HG02884 (cell line): ENCODE data around the gene ELAC2.

Experiments used
- ATAC-seq: cut with Tn5 transposase; IDR thresholded peaks from one replicate; pipeline ENCODE4 v1.9.1; 2021; ENCODE audit warnings: mild to moderate bottlenecking, moderate library complexity; ENCODE audit not compliant: unreplicated experiment

The ELAC2 gene

DNA sequence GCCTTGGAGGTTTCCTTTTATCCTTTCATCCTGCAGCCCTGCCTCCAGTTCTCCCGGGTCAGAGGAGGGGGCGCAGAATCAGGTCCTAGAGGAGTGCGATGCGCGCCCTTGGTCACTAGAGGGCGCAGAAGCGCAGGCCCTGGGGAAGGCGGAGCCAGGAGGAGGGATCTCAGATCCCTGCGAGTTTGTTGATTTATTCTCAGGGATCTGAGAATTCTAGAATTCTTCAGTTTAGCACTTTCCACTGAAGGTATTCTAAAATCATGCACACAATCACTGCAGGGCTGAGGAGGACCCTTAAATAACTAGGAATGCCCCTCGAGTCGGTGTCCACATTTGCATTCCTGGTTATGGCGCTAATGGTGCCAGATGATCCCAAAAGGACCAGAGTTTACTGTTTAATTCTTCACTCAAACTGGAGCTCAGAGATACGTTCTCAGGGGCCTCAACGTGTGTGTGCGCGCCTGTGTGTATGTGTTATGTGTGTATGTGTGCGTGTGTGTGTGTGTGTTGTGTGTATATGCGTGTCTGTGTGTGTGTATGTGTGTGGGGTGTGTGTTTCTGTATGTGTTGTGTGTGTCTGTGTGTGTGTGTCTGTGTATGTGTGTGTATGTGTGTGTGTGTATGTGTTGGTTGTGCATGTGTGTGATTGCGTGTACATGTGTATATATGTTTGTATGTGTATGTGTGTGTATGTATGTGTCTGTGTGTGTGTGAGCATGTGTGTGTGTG, 6.9 kb upstream of the ELAC2 start:
- peak; percentile 93 for ATAC-seq

DNA sequence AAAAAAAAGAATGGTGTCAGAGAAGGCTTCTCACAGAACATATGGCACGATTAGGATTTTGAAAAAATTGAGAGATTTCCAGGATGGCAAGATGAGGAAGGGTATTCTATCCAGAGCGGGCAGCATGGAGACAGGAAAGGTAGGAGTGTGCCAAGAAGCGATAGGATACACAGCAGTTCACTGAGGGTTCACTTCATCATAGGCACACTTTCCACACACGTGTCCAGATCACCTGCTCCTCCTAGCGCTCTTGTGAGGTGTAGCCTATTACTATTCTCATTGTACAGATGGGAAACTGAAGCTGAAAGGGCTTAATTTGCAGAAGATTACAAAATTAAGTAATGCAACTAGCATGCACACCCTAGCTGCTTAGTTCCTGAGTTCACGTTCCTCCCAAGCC, 6.2 kb upstream of the ELAC2 start:
- ATAC-seq: no peak

DNA sequence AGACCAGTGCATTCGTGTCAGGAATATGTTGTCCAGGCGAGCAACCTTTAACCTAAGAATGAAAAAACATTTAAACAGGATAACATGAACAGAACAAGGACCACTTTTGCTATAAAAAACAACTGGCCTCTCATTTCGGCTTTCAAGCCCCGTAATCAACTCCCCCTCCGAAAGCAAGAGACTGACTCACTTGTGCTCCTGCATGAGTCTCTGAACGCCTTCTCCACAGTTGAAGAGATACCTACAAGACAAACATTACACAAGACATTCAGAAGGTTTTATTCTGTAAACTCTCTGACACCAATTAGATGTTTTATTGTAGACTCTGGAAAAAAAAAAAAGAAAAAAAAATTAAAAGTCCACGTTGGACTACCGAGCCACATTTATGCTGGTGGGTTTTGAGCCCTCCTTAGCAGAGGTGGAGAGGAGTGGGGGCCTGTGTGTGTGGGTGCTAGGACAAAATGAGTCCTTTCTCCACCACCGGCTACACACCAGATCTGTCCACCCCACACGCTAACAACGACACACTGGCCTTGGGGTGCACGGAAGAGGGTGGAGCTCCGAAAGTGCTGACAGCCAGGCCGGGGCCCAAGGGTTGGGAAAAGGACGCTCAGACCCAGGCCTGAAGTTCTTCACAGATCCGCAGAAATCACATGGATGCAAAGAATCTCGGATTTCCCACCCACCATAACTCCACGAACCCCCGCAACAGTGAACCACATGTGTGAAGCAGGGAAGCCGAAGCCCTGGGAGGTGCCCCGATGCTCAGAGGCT, 759 bp downstream of the ELAC2 start:
- peak; percentile 13 for ATAC-seq

DNA sequence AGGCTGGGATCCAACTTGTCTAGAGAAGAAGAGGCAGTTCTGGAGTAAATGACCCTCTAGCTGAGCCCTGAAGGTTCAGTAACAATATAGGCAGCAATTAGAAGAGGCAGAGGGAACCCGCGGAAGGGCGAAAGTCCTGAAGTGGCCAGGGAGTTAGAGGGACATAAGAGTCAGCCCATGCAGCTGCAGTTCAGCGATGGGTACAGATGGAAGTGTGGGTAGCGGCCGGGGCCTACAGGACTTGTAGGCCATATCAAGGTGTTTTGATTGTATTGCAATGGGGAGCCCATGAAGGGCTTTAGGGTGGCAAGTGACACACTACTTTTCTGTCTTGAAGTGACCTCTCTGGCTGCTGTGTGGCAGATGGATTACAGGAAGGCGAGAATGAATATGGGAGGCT, 3.0 kb downstream of the ELAC2 start:
- ATAC-seq: no peak

DNA sequence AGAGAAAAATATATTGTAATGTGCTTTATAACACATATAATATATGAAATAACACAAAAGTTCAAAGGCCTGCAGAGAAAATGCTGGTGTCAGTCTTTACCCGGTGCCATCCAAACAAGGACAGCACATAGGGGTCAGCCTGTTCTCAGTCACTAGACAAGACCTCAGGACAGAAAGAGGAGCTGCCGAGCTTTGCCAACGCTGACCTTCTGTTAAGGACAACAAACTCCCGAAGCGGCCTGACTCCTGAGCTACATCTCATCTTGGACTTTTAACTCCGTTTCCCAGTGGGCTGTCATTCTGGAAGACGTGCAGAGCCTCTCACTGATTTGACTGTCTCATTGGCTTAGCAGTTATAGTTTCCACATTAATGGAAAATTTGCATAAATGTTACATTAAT, 6.9 kb downstream of the ELAC2 start:
- no peak for ATAC-seq

DNA sequence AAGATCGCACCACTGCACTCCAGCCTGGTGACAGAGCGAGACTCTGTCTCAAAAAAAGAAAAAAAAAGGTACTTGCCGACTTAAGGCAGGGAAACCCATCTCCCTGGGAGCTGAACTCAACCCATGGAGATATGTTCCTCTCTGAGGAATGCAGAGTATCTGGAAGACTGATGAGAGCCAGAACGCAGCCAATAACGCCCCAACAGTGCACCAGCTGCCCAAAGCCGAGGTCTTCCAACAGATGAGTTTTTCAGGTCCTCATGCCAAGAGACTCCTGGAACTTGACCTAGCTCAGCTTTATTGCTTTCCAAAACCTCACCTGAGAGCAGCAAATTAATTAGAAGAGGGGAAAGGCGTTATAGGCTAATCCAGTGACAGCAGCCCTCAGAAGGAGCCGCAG, 9.4 kb downstream of the ELAC2 start:
- no peak for ATAC-seq

DNA sequence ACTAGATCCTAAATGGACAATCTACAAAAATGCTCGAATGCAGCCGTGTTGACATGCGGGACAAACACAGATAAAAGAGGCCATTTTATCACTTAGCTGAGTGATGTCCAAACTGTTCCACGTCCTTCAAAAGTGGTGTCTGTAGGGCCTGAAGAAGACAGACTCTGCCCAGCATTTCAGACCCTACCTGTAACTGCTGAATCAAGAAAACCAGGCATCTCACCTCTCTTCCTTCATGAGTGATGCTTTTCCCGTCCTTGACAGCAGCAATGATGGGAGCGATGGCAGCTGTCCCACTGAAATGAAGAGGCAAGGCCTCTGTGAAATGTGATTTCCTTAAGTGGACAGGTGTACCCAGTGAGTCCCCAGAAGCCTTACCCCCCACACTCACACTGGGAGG, 12.3 kb downstream of the ELAC2 start:
- no peak for ATAC-seq

DNA sequence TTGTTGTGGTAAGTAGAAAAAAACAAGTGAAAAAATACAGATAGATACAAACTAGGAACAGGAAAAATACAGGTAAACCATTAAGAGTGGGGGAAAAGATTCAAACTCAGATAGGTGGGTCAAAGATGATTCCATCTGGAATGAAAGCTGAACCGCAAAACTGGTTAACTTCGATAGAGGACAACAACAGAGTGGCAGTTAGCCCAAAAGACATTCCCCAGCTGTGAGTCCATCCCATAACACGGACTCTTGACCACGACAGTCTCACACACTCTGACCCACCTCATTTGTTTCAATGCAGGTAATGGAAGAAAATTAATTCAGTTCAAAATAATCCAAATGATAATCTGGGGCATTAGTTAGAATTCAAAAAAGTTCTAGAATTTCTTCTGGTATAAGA, 13.5 kb downstream of the ELAC2 start:
- no peak for ATAC-seq

DNA sequence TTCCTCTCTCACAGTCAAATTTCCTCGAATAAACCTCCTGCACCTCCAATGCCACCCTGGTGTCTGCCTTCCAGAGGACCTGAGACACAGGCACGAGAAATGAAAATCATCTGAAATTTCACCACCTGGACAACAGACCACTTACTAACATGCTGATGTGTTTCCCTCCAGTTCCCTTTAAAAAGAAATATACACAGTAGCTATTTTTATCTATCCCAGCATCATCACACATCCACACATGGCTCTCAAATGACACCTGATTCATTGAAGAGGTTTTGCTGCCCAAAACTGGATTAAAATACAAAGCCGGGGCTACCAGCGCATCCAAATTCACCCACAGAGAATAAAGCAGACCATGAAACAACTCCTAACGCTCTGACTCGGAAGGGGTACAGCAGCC, 13.9 kb downstream of the ELAC2 start:
- no peak for ATAC-seq

DNA sequence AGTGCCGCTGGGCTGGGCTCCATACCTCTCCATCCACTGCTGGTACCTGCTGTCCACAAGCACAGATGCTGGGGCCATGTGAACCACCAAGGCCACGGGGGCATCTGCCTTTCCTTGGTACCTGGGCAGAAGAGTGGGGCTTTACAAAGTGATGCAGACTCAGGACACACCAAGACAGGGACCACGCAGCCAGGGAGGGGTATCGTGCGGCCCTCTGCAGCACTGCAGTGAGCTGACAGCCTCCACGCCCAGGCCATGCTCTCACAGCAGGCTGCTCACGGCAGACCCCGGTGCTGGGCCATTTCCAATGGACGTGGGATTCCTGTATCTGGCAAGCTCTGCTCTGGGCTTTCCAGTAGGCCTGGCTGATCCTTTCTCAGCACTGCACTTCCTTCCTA, 14.4 kb downstream of the ELAC2 start:
- ATAC-seq: no peak

DNA sequence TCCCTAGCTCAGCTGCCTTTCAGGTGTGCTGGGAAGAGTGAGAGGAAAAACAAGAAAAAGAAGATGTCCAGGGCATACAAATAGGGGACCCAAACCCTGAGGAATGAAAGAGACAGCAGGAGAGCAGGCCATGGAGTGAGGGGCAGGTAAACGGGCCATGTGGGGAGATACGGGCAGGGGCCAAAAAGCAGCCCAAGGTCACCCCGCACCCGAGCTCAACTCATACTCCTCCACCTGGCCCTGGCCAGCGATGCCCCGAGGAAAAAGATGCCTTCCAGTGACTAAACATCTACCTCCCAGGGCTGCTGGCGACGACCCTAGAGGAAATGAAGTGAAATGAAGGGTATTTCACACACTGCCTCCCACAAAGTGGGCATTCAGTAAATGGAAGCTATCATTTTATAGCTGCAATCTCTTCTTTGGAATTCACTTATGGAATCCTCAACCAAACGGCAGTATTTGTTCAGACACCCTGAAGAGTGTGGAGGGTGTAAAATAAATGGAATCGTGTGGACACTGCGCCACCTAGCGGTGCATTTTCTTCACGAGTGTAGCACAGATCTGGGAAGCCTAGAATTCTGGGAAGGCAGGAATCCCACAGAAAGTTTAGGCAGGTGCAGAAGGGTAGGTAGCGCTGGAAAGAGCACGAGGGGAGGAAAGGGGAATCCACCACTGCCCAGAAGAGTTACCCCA, 14.9 kb downstream of the ELAC2 start:
- no peak for ATAC-seq

DNA sequence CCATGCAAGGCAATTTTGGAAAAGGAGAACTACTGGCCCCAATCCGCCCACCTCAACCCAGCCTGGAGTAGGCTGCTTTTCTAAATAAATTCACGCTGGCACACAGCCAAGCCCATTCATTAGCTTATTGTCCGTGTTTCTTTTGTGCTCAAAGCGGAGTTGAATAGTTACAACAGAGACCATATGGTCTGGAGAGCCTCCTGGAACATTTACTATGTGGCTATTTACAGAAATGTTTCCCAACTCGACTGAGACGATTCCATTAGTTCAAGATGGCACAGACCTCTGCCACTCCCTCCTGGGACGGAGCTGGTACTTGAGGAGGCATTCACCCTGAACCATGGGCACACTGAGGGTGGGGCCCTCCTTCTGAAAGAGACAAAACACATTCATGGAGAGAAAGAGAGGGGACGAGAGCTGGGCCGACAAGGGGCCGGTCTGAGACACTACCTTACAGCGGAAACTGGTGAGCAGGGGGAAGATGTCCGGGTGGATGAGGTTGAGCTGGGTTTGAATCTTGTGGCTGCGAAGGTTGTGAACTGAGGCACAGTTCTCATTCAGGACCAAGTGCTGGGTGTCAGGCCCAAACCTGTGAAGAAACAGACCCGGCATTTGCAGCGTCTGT, 15.7 kb downstream of the ELAC2 start:
- ATAC-seq: no peak

DNA sequence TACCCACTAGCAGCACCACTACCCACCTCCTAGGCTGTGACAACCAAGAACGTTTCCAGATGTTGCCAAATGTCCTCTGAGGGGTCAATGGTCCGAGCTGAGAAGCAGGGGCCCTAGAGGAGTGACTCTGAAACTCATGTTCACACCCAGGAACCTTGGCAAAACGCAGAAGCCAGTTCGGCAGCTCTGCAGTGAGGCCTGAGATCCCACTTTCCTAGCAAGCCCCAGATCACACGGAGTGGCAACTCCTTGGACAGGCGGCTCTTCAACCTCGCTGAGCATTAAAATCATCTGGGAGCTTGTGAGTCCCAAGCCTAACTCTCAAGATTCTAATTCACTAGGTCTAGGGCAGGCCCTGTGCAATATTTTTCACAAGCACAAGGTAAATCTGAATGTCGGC, 17.3 kb downstream of the ELAC2 start:
- ATAC-seq: no peak

DNA sequence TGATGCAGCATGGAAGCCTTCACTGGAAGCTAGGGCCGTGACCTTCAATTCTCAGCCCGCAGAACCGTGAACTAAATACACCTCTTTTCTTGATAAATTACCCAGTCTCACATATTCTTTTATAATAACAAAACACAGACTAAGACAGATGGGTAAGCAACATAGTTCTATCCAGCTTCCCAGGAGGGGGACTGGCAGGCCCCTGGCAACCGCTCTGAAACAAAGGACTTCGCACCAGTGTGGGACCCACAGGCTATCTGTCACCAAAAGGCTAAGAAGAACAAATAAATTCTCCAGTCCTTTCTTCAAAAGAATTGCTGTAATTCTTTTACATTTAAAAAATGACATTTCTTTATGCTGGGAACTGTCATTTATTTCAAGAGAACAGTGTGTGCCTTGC, 19.0 kb downstream of the ELAC2 start:
- ATAC-seq: no peak

DNA sequence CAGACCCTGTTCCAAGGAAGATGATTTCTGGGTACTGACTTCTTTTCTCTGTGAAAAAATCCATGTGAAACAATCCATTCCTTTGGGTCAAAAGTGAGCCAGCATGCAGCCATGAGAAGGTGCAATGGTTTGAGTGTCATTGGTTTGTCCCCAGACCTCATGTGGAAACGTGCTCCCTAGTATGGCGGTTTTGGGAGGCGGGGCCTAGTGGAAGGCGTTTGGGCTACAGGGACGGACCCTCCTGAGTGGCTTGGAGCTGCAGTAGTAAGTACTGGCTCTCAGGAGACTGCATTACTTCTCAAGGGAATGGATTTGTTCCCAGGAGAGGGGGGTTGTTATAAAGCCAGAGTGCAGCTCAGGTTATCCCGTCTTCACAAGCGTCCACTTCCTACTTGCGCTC, 19.4 kb downstream of the ELAC2 start:
- ATAC-seq: no peak

DNA sequence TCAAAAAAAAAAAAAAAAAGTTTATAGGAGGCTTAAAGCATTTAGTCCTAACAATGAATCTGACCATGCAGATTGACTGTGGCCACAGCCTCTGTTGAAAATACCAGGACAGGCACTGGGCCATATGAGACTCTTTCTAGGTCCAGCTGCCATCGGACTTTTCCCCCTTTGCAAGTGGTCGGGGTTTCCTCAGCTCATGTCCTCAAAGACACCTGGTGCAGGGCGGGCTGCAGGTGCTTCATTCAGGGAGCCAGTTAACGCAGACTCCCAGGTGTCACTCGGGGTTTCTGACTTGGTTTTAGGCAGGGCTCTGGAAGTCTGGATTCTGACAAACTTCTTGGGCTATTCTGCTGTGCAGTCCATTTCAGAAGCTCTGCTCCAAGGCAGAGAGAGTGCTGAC, 20.9 kb downstream of the ELAC2 start:
- ATAC-seq: no peak

DNA sequence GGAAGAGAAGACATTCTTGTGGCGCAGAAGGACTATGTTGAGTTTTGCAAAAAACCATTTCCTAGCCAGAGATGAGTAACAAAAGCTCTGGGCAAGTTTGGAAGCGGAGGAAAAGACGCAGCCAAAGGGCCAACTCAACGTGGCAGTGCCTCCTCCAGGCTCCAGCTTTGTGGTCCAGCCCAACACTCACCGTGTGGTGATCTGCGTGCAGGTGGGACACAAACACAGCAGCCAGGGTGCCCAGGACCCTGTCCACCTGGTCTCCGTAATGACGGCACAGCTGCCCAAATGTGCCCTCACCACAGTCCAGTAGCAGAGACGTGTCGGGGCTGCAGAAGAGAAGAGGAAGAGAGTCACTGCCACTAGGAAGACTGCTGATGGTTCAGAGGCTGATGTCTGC, 21.5 kb downstream of the ELAC2 start:
- no peak for ATAC-seq

DNA sequence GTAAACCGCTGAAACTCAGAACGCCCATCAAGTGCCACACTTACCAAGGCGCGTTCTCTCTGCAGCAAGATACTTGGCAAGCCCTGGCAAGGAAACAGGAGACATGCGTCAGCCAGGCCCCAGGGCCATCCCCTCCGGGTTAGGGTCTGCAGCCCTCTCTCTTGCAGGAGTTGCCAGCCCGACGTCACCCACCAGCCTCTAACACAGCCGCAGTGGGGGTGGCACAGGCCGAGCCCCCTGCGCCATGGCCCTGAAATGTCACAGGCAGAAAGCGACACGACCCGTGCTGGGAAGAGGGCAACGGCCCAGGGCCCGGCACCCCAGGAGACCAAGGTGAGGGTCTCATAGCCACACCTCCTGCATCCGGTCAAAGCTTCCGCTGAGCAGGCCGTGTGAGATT, 21.9 kb downstream of the ELAC2 start:
- no peak for ATAC-seq

DNA sequence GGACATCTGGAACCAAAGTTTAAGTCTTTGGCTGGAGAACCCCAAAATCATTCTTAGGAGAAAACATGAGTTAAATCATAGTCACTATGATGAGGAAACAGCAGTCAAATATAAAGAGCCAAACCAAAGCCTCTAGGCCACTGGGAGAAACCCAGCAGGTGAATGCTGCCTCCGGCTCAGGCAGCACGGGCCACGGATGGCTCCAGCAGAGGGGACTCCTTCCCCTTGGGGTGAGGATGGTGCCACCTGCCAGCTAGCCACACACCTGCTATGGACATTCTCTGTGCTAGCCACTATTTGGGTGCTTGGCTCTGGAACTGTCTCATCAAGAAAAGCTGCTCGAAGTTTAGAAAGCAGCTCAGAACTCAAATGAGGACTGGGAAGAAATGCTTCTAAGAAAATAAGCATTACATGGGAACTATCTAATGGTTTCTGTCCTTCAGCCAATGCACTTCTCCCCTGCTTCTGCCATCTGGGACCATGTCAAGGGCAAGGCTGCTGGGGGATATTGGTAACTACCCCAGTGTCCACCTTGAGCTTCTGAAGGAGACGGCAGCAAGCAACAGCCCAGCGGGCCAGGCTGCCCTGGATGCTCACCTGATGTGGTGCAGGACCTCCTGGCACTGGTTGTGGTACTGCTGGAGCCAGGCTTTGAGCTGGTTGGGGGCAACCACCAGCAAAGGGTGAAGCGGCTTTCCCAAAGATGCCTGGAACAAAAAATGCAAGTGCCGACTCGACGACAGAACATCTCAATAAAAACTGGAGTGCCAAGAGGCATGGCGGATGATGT, 22.5 kb downstream of the ELAC2 start:
- no peak for ATAC-seq

DNA sequence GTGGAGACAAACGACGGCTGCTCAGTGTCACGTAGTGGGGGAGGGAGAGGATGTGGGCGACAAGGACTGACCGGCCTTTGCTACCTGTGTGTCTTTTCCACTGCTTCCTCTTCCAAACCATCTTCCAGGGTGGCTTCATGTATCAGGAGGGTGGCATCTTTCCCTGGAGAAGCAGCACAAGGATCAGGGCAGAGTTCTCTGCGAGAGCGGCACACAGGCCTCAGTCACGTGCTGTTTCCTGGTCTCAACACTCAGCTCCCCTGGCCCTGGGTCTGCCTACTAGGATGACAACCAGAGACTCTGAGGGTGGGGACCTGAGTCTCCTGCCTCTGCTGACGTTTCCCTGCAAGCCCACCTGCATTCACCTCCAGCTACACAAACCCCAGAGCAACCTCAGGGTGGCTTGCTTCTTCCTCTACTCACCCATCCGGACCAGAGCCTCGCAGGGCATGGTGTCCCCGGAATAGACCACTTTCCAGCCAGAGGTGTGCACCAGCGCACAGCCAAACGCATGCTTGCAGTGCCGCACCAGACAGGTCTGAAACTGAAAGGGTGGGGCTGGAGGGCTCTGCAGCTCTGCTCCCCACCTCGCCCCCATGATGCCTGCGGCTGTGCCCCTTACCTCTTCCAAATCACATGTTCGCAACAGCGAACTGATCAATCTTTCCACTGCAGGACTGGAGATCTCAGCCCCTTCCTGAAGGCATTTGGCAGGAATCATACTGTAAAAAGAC, 23.3 kb downstream of the ELAC2 start:
- ATAC-seq: no peak
